Activated CD4-positive, alpha-beta T cell treated with anti-CD3 and anti-CD28 coated beads, Interleukin-2, amount 50 U/mL, for 4 hours (primary cell): Measurements from ENCODE around the gene TNRC6B.
A peak's percentile ranks its signal among the peaks of the same experiment; 100 is the strongest.

Experiments
- DNase-seq, 2 experiments: peaks; one replicate each; pipeline ENCODE4 v3.0.0-alpha.2; 2020

The TNRC6B gene

GRCh38 chr22:40240686-40241085 lies 63.0 kb downstream of the TNRC6B start:
- DNase-seq, result no peak

DNA sequence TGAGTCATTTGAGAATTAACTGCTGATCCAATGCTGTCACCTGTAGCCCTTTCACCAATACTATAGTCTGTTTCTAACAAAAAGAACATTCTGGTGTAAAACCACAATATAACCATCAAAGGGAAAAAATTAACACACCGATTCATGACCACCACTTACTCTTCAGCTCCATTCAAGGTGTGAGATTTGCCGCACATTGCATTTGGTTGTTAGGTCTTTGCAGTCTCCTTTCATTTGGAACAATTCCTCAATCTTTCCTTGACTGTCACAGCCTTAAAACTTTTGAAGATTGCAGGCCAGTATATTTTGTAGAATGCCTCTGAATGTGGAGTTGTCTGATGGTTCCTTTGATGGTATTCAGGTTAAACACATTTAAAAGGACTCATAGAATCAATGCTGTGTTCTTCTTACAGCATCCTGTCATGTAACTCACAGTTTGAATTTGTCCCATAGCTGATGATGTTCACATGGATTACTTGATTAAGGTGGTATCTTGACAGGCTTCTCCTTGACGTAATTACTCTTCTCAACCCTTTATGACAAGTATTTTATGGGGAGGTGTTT lies 63.6 kb downstream of the TNRC6B start:
- DNase-seq, result no peak

- DNase-seq, result no peak
Observed at GRCh38 chr22:40243891-40244290, 66.2 kb downstream of the TNRC6B start.

DNA sequence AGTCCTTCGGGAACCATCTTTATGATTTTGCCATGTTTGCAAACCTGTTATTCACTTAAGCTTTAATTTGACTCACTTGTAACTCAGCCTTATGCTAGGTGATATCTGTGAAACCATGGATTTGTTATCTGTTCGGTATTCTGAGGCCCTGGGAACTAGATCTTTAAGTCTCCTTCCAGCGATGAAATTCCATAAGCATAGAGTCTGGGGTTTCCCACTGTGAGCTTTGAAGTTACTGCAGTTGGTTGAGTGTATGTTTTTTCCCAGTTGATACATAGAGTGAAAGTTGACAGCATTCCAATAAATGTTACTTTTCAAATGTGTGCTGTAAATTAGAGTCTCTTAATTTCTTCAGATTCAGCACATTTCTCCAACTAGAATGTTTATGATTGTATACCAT lies 66.9 kb downstream of the TNRC6B start:
- no peak for DNase-seq

DNA sequence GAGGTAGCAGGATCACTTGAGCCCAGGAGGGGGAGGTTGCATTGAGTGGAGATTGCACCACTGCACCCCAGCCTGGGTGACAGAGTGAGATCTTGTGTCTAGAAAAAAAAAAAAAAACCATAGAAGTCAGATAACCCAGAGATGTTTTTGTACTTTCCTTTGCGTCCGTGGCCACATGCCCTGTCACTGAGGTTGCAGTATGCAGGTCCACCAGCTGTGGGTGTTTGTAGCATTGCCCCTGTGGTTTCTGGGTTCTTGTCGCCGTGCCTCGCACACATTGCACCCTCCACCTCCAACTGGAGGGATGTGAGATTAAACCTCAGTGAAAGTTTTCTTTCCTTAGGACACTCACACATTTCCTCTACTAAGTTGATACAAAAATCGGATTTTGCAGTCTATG lies 70.3 kb downstream of the TNRC6B start:
- peak; percentile 21 to 25 for DNase-seq

DNA sequence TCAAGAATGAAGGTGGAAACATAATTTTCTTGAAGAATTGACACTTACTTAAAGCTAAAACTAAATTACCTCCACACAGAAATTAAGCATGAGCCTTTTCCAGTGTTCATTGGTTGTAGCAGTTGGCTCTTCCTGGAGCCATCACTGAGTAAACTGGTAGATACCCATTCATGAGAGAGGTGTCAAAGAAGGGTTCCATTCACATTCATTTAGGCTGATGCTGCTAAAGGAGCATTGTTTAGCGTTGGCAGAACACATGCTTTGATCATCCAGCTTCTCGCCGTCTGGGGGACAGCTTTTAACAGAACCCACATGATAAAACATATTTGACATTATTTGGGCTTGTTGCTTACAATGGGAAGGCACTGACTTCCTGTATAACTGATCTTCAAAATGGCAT lies 71.6 kb downstream of the TNRC6B start:
- DNase-seq, result no peak

DNA sequence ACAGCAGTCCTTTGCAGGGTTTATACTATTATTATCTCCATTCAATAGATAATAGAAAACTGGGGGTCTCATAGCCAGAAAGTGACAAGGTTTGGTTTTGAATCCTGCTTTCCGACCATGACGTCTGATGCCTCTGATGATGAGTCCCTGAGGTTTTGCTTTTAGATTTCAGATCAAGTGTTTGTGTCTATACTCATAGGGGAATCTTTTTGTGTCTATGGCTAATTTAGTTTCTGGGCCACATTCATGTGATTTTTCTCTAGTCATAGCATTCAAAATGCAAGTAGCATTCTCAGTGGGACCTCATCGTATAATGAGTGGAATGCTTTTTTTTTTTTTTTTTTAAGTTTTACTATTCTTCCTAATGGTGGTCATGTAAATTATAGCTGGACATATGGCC lies 72.9 kb downstream of the TNRC6B start:
- DNase-seq, result no peak

DNA sequence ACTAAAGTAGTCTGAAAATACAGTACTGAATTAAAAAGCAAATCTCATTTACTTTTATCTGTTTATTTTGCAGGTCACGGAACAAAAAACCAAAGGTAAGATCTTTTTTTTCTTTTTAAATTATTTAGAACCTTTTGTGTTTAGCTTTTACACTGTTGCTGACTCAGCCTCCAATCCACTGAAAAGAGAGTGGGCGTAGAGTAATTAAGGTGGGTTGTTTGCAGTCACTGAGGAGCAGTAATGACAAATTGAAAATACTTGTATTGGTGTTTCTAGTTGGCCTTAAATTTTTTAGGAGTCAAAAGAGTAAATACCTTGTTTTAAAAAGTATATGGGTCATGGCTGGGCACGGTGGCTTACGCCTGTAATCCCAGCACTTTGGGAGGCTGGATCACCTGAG lies 73.4 kb downstream of the TNRC6B start:
- no peak for DNase-seq

GRCh38 chr22:40252146-40252545 lies 74.4 kb downstream of the TNRC6B start:
- DNase-seq, result no peak

- no peak for DNase-seq
Observed at GRCh38 chr22:40256516-40256915, 78.8 kb downstream of the TNRC6B start.

DNA sequence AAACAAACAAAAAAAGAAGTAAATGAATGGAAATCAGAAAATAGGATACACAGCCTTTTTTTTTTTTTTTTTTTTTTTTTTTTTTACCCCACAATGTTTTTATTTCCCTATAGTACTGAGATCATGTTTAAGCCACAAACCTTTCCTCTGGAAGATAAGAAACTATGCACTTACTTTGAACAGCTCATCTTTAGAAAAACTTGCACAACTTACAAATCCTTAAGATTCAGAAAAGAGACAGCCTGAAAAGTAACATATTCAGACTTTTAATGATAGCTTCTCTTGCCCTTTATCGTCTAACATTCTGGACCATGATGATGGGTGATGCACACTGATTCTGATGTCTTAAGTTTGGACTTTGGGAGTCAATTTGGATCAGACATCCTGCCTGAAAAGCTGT lies 80.3 kb downstream of the TNRC6B start:
- no peak for DNase-seq

DNA sequence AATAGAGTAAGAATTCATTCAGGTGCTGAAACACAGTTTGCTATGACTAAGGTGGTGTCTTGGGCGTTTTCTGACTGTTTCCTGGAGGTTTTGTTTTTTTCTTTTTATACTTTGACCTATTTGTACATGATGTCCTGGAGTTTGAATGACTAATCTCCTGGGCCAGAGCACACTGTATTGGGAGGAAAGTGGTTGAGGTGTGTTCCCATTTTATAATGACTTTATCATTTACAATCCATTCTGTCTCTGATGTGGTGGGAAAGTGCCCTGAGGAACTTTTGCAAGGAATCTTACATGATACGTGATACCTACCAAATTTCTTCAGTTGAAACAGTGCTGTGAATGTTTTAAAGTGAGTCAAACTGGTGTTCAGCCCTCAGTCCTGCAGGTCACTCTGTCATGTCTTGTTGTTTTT lies 80.8 kb downstream of the TNRC6B start:
- no peak for DNase-seq

GRCh38 chr22:40261783-40262182 lies 84.1 kb downstream of the TNRC6B start:
- no peak for DNase-seq

GRCh38 chr22:40263191-40263590 lies 85.5 kb downstream of the TNRC6B start:
- DNase-seq, result no peak

GRCh38 chr22:40265783-40266182 lies 88.1 kb downstream of the TNRC6B start:
- no peak for DNase-seq

- no peak for DNase-seq
Observed at GRCh38 chr22:40270031-40270430, 92.3 kb downstream of the TNRC6B start.

- DNase-seq, result no peak
Observed at GRCh38 chr22:40270748-40271373, 93.1 kb downstream of the TNRC6B start.

DNA sequence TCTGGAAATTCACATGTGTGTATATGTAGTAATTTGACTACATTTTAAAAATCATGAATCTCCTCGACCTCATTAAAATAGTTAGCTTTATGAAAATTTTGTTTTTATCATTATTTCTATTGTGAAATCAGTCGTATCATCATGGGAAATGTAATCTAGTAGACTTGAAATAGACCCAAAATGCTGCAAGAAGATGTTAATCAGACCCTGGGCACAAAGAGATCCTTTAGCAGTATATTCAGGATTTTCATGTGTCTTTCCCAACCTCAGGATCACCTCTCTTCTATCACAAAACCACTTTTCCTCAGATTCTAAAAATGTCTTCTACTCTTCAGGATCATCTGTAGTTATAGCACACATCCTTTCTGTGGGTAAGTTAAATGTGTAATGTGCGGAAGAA lies 93.7 kb downstream of the TNRC6B start:
- DNase-seq, result no peak

DNA sequence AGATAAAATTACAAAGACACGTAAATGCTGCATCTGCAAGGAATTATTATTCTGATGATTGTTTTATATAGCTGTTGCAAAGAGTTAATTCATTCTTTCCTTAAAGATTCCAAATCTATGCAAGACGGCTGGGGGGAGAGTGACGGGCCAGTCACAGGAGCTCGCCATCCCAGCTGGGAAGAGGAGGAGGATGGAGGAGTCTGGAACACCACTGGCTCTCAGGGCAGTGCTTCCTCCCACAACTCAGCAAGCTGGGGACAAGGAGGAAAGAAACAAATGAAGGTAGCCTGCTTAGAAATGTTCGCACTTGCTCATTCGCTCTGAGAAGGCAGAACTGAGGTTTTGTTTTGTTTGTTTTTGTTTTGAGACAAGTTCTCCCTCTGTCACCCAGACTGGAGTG lies 95.6 kb downstream of the TNRC6B start:
- DNase-seq, result no peak

- no peak for DNase-seq
Observed at GRCh38 chr22:40276996-40277823, 99.5 kb downstream of the TNRC6B start.

- DNase-seq, result no peak
Observed at GRCh38 chr22:40279017-40279416, 101.3 kb downstream of the TNRC6B start.

GRCh38 chr22:40281717-40282116 lies 104.0 kb downstream of the TNRC6B start:
- DNase-seq, result no peak

DNA sequence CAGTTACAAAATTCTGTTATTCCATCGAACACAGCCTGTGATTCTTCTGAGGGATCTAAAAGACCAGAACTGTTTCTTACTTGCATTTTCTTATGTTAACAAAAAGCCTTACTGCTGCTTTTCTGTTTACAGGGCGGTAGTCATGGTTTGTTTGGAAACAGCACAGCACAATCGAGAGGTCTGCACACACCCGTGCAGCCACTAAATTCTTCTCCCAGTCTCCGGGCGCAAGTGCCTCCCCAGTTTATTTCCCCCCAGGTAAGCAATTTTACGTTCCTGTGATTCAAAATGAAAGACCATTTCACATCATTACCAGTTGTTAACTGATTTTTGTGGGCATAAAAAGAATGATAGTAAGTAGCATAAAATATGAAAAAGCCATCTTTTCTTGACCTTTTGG lies 107.8 kb downstream of the TNRC6B start:
- DNase-seq, result no peak

GRCh38 chr22:40289991-40290459 lies 112.3 kb downstream of the TNRC6B start:
- peak; percentile 60 to 65 for DNase-seq
